ENCODE measurements around the gene PTPRQ. TPM values are rescaled to one million over a fixed set of nuclear protein-coding genes. Genes with fewer than 3 reads are reported as not detected.
"Not testable (repeated sequence)": the region's sequence is repeated elsewhere in the genome, so short reads cannot be mapped to it uniquely, and the experiment has no call there.

The PTPRQ gene
- total RNA-seq: 0.04 TPM

GRCh38 chr12:80443974-80444666, at the start of gene PTPRQ:
TSS of gene PTPRQ (plus strand) at chr12:80444235. CDS start at chr12:80444346, 111 bp downstream.
- peak; percentile 54 for ATAC-seq

GRCh38 chr12:80400571-80400991, 43.5 kb upstream of the PTPRQ start:
- ATAC-seq: no peak

GRCh38 chr12:80401191-80401590, 42.8 kb upstream of the PTPRQ start:
- ATAC-seq: no peak

GRCh38 chr12:80404629-80405028, 39.4 kb upstream of the PTPRQ start:
- ATAC-seq: no peak

GRCh38 chr12:80406253-80406652, 37.8 kb upstream of the PTPRQ start:
- no peak for ATAC-seq

- ATAC-seq: no peak
Observed at GRCh38 chr12:80411787-80412186, 32.2 kb upstream of the PTPRQ start.

- peak; percentile 65 for ATAC-seq
Observed at GRCh38 chr12:80412343-80412953, 31.6 kb upstream of the PTPRQ start.

GRCh38 chr12:80413462-80413861, 30.6 kb upstream of the PTPRQ start:
- ATAC-seq: no peak

GRCh38 chr12:80415466-80415865, 28.6 kb upstream of the PTPRQ start:
- no peak for ATAC-seq

- no peak for ATAC-seq
Observed at GRCh38 chr12:80419644-80420043, 24.4 kb upstream of the PTPRQ start.

- no peak for ATAC-seq
Observed at GRCh38 chr12:80420075-80420474, 24.0 kb upstream of the PTPRQ start.

- no peak for ATAC-seq
Observed at GRCh38 chr12:80422550-80422949, 21.5 kb upstream of the PTPRQ start.

- ATAC-seq: no peak
Observed at GRCh38 chr12:80432061-80432460, 12.0 kb upstream of the PTPRQ start.

GRCh38 chr12:80441921-80442320, 2.1 kb upstream of the PTPRQ start:
- no peak for ATAC-seq

- no peak for ATAC-seq
Observed at GRCh38 chr12:80442426-80443222, 1.4 kb upstream of the PTPRQ start.

- no peak for ATAC-seq
Observed at GRCh38 chr12:80445083-80445793, 1.2 kb downstream of the PTPRQ start.

GRCh38 chr12:80456513-80456912, 12.5 kb downstream of the PTPRQ start:
- ATAC-seq: no peak

- ATAC-seq: no peak
Observed at GRCh38 chr12:80460972-80461371, 16.9 kb downstream of the PTPRQ start.

- not testable (repeated sequence) for ATAC-seq
Observed at GRCh38 chr12:80461851-80462250, 17.8 kb downstream of the PTPRQ start.

GRCh38 chr12:80469681-80470080, 25.6 kb downstream of the PTPRQ start:
- no peak for ATAC-seq

- ATAC-seq: no peak
Observed at GRCh38 chr12:80470403-80470802, 26.4 kb downstream of the PTPRQ start.

GRCh38 chr12:80472236-80472635, 28.2 kb downstream of the PTPRQ start:
- no peak for ATAC-seq
